Glomerular visceral epithelial cell (primary cell): ENCODE results near the gene ARPC1B.
A peak's percentile ranks its signal among the peaks of the same experiment; 100 is the strongest.
"Not testable (repeated sequence)": the region's sequence is repeated elsewhere in the genome, so short reads cannot be mapped to it uniquely, and the experiment has no call there.

Experiments
- DNase-seq: peaks from one replicate; pipeline ENCODE4 v3.0.0-alpha.2; 2016; ENCODE audit errors: extremely low spot score

Gene ARPC1B

DNA sequence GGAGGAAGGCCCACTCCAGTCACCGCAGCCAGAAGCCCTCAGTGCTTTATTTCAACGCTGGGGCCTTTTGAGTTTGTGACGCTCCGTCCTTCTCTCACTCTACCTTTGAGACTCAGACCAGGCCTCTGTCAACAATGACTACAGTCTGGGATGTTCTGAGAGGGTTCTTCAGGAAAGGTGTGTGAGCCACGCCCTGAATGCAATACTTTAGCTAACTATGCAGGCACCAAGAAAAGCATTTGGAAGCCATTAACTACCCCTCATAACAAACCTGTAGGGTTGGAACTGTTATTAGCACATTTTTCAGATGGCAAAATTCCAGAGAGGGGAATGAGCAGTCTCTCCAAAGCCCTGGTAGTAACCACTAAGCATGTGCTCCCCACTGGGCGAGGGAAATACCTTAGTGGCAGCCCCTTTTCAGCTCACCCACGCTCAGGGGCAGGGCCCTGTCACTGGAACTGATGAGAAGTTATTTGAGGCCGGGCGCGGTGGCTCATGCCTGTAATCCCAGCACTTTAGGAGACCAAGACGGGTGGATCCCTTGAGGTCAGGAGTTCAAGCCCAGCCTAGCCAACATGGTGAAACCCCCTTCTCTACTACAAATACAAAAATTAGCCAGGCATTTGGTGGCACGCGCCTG, 5.7 kb upstream of the ARPC1B start:
- DNase-seq, result no peak

DNA sequence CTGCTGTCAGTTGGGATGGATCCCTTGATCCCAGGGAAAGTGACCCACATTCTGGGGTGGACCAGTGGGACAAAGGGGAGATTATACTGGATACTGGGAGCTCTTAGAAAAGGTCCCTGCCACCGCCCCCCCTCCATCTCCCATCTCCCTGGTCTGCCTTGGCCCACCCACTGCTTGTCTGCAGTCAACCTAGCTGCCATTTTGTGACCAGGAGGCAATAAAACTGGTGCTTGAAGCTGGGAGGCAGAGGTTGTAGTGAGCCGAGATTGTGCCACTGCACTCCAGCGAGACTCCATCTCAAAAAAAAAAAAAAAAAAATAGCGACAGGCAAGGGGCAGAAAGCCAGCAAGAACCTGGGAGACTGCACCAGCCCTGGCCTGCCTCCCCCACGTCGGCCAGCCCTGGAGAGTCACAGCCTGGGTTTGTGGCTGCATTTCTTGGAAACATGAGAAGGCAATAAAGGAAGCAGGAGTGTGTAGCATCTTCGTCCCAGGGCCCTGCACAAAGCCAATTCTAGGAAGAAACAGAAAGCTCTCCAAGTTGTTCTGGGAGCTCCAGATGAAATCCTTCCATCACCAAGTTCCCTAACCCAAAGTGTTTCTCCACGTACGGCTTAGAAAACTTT, 4.7 kb upstream of the ARPC1B start:
- DNase-seq, result no peak

DNA sequence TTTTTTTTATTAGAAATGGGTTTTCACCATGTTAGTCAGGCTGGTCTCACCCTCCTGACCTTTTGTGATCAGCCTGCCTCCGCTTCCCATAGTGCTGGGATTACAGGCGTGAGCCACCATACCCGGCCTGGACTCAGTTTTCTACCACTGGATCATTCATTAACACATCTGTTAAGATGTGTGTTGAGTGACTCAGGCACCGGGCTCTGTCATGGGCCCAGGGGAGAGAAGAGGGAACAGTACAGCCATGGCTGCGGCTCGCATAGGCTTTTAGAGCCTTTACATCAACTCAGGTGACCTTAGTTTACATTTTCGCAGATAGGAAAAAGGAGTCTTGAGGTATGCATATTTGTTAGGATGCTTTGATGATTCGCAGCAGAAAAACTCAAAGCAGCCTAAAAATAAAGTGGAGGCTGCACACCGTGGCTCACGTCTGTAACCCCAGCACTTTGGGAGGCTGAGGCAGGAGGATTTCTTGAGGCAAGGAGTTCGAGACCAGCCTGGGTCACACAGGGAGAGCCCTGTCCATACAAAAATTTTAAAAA, 3.1 kb upstream of the ARPC1B start:
- peak; percentile 53 for DNase-seq

DNA sequence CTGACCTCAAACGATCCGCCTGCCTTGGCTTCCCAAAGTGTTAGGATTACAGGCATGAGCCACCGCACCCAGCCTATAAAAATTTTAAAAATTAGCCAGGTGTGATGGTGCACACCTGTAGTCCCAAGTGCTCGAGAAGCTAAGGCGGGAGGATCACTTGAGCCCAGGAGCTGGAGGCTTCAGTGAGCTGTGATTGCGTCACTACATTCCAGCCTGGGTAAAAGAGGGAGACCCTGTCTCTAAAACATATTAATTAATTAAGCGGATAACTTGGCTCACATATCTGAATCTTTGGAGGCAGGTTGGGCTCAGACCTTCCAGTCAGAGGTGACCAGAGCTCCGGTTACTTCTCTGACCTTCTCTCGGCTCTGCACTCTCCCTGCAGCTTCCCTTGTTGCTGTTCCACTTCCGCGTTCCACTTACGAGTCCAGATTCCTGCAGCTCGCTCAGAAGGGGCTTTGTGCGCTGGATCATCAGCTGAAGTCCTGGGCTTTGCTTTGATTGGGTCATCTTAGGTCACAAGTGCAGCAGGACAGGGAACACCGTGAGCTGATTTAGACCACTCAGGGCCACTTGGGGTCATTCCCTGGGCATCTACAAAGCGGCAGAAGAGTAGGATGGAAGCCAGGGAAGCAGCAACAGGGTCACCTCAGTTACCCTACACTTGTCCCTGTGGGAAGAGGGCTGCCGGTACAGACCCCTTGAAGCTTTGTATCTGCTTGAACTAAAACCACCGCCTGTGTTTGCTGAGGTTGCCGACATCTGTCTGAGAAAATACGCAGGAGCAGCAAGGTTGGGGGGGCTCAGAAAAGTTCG, 2.0 kb upstream of the ARPC1B start:
- peak; percentile 83 for DNase-seq

DNA sequence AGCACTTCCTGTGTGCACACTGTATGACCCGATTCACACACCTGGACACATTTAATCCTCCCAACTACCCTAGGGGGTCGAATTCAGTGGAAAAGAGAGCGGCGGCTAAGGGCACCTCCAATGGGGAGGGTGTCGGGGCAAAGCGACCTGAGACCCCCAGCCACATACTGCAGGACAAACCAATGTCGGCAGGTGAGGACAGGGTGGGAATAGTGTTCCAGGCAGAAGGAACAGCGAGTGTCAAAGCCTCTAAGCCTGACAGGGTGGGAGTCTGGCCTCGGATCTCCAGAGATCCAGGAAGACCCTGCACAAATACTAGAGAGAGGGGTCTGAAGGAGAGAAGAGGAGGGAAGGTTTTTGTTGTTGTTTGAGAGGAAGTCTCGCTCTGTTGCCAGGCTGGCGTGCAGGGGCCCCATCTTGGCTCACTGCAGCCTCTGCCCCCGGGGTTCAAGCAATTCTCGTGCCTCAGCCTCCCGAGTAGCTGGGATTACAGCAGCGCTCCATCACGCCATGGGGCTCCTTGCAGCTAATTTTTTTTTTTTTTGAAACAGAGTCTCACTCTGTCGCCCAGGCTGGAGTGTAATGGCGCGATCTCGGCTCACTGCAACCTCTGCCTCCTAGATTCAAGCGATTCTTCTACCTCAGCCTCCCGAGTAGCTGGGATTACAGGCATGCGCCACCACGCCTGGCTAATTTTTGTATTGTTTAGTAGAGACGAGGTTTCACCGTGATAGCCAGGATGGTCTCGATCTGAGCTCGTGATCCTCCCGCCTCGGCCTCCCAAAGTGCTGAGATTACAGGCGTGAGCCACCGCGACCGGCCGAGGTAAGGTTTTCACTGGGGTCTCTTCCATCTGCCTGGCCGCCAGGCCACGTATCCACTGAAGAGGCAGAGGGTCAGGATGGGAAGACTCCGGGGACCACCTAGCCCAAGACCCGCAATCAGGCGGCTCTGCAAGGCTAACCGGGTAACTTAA, 1.2 kb upstream of the ARPC1B start:
- DNase-seq, result no peak

DNA sequence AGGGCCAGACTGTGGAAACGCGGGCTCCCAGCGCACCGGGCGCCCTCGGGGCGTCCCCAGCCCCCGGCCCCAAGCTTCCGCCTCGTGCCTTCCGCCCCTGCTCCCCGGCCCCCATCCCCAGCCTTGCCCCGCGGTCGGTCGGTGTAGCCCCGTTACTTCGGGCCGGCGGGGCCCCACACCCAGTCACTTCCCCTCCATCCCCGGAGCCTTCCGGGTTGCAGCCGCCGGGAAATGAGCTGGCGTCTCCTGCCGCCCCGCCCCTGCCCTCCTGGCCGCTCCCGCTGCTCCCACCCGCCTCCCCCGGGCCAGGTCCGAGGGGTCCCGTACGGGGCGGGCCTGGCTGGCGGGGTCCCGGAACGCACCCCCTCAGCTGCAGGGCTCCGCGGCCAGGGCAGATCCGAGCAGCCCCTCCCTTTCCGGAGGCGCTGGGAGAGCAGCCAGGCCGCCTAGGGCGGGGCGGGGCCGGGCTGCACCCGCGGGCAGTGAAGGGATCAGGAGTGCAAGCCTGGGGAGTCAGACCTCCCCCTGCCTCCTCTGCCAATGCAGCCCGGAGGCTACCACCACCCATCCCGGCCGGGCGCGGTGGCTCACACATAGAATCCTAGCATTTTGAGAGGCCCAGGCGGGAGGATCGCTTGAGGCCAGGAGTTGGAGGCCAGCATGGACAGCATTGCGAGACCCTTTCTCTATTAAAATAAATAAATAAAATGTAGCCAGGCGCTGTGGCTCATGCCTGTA, 709 bp downstream of the ARPC1B start:
- DNase-seq, result peak; percentile 79

DNA sequence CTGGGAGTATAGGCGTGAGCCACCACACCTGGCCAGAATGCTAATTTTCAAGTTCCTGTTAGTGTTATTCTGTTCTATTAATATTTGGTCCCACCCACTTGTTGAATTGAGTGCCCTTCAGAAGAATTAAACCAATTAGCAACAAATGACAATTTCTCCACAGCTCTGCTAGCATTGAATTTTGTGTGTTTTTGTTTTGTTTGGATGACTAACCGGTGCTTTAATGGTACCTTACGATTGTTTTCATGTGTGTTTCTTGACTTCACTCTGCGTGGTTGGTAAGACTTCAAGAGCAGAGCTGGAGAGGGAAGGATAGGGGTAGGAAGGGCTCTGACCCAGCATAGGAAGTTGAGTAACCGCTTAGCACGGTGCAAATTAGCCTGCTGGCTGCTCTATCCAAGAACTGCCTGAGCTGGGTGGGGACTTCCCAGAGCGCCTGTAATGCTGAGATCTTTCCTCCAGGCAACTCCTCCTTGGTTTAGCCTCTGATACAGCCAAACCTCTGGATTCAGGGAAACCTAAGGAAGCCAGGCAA, 4.6 kb downstream of the ARPC1B start:
- peak; percentile 75 for DNase-seq

DNA sequence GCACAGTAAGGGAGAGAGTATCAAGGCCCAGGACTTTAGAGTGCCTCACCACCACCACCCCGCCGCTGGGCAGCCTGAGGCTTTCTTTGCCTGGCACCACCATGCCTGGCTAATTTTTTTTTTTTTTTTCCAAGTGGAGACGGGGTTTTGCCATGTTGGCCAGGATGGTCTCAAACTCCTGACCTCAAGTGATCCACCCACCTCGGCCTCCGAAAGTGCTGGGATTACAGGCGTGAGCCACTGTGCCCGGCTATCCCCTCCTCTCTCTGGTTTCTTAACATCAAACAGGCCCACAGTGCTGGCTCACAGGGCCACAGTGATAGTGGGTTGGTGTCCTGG, 5.1 kb downstream of the ARPC1B start:
- DNase-seq, result not testable (repeated sequence)

DNA sequence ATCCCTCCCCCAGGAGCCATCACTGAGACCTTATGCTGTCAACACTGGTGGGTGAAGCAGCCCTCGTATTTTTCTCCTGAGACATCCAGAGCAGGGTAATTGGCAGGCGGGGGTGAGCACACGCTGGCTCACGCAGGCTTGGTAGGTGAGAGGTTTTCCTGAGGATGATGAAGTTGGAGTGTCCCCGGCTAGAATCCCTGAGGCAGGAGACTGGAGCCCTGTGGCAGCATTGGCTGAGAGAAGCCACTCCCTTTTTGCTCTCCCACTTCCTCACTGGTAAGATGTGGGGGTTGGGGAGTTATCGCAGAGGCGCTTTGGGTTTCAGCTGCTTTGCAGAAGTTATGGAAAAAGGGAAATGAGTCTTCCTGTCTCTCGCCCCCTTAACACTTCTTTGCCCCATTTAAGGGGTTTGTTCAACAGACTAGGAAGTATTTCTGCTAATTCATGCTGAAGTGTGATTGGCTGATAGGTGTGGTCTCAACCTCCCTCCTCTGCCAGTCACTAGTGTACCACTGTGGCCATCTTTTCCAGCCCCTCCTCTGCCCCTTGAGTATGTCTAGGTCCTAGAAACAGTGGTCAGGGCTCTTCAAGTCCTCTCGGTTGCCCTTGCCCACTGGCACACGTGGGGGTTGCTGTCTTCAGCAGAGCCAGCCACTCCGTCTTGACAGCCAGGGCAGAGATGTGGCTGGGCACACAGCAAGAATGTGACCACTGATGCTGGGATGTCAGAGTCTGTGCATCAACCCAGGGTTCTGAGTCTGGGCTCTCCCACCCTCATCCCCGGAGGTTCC, 5.7 kb downstream of the ARPC1B start:
- peak; percentile 50 for DNase-seq

DNA sequence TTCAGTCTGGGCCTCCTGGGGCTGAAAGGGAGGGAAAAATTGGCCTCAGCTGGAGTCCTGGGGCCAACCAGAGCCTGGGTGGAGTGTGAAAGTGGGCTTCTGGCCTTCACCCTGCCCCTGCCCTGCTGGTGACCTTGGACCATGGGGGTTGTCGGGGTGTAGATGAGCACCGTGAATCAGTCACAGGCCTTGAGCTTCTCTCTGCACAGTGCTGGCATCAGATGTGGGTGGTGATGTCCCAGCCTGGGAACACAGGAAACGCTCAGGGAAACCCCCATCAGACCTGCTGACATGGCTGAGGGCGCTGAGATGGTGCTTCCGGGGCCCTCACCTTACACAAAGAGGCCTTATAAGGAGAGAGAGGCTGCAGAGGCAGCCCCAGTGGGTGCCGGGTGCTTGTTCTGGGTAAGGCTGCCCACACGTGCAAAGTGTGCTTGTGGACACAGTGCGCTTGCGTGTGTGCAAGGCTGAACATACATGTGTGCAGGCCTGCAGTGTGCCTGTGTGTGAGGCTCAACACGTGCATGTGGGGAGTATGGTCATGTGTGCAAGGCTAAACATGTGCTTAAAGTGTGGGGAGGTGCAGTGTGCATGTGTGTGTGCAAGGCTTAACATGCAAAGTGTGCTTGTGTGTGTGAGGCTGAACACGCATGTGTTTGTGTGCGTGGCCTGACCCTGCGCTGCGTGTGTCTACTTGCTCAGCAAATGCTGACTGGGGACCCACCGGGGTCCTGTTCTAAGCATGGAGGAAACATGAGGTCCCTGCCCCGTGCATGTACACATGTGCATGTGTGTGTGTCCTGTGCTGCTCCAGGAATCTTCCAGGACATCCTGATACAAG, 6.5 kb downstream of the ARPC1B start:
- DNase-seq, result peak; percentile 73

DNA sequence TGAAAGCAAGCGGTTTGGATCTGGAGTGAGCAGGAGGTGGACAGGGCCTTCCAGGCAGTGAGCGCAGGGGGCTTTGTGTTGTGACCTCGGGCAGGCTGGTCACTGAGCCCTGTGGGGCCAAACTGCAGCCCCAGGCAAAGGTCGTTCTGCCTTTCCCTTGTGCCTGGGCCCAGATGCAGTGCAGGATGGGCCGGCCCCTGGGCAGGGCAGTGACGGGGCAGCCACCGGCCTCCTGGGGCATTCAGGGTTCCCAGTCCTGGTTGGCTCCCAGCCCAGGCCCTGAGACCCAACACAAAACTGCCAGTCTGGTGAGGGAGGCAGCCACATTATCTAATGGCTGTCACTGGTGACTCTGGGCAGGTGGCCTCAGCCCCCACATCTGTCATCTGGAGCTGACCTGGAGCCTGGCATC, 7.1 kb downstream of the ARPC1B start:
- DNase-seq, result no peak

DNA sequence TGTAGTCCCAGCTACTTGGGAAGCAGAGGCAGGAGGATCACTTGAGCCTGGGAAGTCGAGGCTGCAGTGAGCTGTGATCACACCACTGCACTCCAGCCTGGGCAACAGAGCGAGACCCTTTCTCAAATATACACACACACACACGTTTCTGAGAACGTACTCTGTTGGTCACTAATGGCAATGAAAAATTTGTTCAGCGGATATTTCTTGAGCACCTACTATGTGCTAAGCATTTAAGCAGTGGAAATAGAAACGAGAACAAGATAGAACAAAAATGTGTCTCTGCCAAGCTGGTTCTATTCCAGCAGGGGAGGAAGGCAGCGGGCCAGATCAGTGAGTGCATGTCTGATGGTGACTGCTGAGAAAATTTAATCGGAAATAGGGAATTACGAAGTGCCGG, 8.7 kb downstream of the ARPC1B start:
- DNase-seq, result no peak

DNA sequence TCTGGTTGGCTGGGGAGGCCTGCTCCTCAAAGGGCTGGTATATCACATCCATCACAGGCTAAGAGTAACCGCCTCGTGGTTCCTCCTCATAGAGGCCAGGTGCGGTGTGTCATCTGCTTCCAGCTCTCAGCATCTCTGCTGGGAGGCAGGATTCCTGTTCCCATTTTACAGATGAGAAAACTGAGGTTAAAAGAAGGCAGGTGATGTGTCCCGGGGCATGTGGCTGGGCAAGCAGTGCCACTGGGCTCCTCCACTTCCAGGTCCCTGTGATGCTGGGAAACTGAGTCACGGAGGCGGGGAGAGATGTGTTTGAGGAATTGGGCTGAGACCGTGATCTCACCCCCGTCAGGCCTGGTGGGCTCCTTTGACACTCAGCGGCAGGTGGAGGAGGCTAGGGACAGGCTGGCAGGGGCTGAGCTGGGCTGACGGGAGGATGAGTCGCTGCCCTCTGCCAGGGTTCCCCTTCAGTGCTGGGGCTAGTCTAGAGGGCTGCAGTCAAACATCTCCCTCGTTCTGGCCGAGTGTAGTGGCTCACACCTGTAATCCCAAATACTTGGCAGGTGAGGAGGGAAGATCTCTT, 9.4 kb downstream of the ARPC1B start:
- DNase-seq, result no peak

DNA sequence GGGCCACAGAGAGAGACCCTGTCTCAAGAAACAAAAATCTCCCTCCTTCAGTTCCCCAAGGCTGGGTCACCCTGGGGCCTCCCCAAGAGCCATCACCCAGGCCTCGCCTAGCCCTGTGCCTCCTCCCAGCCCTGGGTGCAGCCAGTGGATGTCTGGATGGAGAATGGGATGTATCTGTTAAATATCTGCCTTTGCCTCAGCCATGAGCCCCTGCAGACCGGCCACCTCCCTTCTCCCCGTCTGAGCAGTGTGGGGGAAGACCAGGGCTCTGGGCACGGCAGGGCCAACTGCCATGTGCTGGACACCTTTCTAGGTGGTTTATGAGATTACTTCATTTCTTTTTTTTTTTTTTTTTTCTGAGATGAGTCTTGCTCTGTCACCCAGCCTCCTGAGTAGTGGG, 10.0 kb downstream of the ARPC1B start:
- DNase-seq, result no peak

DNA sequence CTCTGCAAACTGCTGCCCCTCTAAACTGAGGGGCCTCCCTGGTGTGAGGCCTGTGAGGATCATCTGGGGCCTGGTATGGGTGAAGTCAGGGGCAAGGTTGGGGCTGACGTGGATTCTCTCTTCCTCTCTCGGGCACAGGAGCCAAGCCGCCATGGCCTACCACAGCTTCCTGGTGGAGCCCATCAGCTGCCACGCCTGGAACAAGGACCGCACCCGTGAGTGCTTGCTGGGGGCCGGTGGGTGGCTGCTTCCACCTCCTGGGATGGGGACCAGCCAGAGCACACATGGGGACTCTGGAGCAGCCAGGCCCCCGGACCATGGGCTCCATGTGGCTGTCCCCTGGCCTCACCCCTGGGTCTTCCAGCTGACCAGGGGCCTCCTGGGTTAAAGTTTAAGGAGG, 11.0 kb downstream of the ARPC1B start:
- no peak for DNase-seq

DNA sequence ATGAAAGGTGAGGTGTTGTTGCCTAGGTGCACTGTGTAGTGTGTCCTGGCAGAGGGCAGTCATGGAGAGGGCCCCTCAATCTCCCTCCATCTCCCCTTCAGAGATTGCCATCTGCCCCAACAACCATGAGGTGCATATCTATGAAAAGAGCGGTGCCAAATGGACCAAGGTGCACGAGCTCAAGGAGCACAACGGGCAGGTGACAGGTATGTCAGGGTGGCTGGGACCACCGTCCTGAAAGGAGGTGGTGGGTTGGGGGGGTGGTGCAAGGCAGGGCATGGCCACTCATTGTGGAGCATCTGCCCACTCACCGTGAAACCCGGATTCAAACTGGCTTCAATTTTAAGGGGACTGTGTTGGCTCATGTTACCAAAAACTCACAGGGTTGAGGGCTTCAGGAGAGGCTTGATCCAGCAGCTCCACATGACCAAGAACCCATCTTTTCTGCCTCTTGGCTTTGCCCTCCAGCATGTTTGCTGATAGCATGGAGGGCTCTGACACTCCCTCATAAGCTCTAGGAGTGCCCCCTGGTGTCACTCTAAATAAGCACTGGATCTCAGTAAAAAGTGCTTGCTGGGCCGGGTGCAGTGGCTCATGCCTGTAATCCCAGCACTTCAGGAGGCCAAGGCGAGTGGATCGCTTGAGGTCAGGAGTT, 12.2 kb downstream of the ARPC1B start:
- no peak for DNase-seq

DNA sequence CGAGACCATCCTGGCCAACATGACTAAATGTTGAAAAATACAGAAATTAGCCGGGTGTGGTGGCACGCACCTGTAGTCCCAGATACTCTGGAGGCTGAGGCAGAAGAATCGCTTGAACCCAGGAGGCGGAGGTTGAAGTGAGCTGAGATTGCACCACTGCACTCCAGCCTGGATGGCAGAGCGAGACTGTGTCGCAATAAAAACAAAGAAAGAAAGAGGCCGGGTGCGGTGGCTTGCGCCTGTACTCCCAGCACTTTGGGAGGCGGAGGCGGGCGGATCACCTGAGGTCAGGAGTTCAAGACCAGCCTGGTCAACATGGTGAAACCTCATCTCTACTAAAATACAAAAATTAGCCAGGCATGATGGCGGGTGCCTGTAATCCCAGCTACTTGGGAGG, 12.7 kb downstream of the ARPC1B start:
- not testable (repeated sequence) for DNase-seq

DNA sequence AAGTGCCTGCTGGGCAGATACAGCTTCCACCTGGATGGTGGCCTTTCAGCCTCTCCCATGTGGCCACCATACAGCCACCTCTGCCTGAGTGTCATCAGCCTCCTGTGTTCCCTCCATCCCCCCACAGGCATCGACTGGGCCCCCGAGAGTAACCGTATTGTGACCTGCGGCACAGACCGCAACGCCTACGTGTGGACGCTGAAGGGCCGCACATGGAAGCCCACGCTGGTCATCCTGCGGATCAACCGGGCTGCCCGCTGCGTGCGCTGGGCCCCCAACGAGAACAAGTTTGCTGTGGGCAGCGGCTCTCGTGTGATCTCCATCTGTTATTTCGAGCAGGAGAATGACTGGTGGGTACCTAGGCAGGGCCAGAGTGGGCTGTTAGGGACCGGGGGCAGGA, 13.4 kb downstream of the ARPC1B start:
- DNase-seq, result no peak
